Smooth muscle cell (in vitro differentiated cells): Measurements from ENCODE around the gene DCST1. TPM values are rescaled to one million over a fixed set of nuclear protein-coding genes. Genes with fewer than 3 reads are reported as not detected.

Source experiments
- DNase-seq: peaks from one replicate; lab custom pipeline; 2025; ENCODE audit not compliant: unreplicated experiment; lab: John Stamatoyannopoulos, UW
- H2AFZ ChIP-seq: fragments of 200-600 bp; sonication (generic); 2 replicates; pipeline ENCODE4 v1.6.0; 2016; ENCODE audit warnings: antibody characterized with exemption, low read depth, mild to moderate bottlenecking
- H3F3A ChIP-seq: fragments of 200-600 bp; sonication (generic); 2 replicates; pipeline ENCODE4 v1.6.0; 2017; ENCODE audit warnings: antibody characterized with exemption, low read depth
- H3K27ac ChIP-seq: fragments of 200-600 bp; sonication (generic); 2 replicates; pipeline ENCODE4 v1.5.1; 2016; ENCODE audit warnings: low read depth, mild to moderate bottlenecking
- H3K27me3 ChIP-seq: fragments of 200-600 bp; sonication (generic); 2 replicates; pipeline ENCODE4 v1.6.1; 2016; ENCODE audit warnings: low read depth, mild to moderate bottlenecking
- H3K36me3 ChIP-seq: fragments of 200-600 bp; sonication (generic); 2 replicates; pipeline ENCODE4 v1.5.1; 2016; ENCODE audit warnings: low read depth
- H3K4me1 ChIP-seq: fragments of 200-600 bp; sonication (generic); 2 replicates; pipeline ENCODE4 v1.5.1; 2016; ENCODE audit warnings: low read depth
- H3K4me2 ChIP-seq: fragments of 200-600 bp; sonication (generic); 2 replicates; pipeline ENCODE4 v1.6.0; 2016; ENCODE audit warnings: mild to moderate bottlenecking
- H3K4me3 ChIP-seq: fragments of 200-600 bp; sonication (generic); 2 replicates; pipeline ENCODE4 v1.5.1; 2016; ENCODE audit warnings: mild to moderate bottlenecking
- H3K79me2 ChIP-seq: fragments of 200-600 bp; sonication (generic); 2 replicates; pipeline ENCODE4 v1.6.0; 2016; ENCODE audit warnings: low read depth, mild to moderate bottlenecking
- H3K9ac ChIP-seq: fragments of 200-600 bp; sonication (generic); 2 replicates; pipeline ENCODE4 v1.6.0; 2016; ENCODE audit warnings: low read depth
- H3K9me3 ChIP-seq: fragments of 200-600 bp; sonication (generic); replicated peaks from 2 replicates; pipeline ENCODE4 v1.5.1; 2016; ENCODE audit warnings: low read depth
- H4K20me1 ChIP-seq: fragments of 200-600 bp; sonication (generic); 2 replicates; pipeline ENCODE4 v1.6.0; 2016; ENCODE audit warnings: low read depth
- CTCF ChIP-seq: fragments of 200-600 bp; sonication (generic); IDR thresholded peaks from 2 replicates; pipeline ENCODE4 v1.5.1; 2017; ENCODE audit warnings: borderline replicate concordance, mild to moderate bottlenecking, antibody characterized with exemption; ENCODE audit not compliant: insufficient read depth, poor library complexity, severe bottlenecking
- WGBS: methylation state at CpG from one replicate; pipeline ENCODE4 v1.1.7; 2016; ENCODE audit warnings: low lambda C conversion rate; 5-methylcytosine and 5-hydroxymethylcytosine counted together
- polyA plus RNA-seq: library from polyadenylated mRNA; unstranded; fragments of >200 nt; fragmentation: Nextera tagmentation; extraction: Ambion mirVana; gene quantifications from 2 replicates; pipeline ENCODE4 v1.2.1, GENCODE V29; 2016
- total RNA-seq: library from RNA; depleted of rRNA; stranded (reverse); fragments of >200 nt; gene quantifications from 2 replicates; pipeline ENCODE4 v1.2.3, GENCODE V29; 2014

Gene DCST1
- total and polyA plus RNA-seq, 2 experiments from 2014 or later = not detected

DNA sequence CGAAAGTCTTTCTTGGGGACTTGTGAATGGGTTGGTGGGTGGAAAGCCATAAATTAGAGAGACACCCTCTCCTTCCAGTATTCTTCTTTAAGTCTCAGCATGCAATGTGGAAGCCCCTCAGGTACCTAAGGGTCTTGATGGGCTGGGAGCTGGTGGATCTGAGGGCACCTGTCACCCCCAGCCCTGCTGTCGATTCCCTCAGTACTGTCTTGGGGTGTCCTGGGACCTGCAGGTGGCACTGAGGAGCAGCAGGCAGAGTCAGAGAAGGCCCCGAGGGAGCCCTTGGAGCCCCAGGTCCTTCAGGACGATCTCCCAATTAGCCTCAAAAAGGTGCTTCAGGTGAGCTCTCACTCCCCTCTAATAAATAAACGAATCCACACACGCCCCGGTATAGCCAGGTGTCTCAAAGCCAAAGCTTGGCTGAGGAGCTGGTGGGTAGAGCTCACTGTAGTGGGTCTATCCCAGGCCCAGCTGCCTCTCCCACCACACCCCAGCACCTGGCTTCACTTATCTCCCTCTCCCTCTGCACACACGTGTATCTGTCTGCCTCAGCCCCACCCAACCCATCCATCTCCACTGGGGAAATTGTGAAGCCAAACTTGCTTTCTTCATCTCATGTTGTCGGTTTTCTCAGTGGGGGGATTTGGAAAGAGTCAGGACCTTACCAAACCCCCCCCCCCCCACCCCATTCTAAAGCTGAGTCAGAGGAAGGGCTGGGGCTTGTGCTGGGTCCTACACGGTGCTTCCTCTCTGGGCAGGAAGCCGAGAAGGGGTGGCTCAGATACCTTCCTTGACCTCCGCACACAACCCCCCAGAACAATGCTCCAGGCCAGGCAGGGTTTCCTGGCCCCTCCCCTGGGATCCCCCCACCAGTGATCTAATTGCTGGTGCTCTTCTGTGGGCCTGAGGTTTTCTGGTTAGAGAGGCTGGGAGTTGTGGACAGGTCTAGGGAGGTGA lies 19.1 kb downstream of the DCST1 start:
- no peak overlapping the region for H2AFZ ChIP-seq
- H3K36me3 ChIP-seq = no peaks in the 10 kb centered on the region
- H3K4me3 ChIP-seq = peak overlapping the region; percentile 85
- H3K9ac ChIP-seq = no peak overlapping the region
- no peak for DNase-seq
- peaks cover 9% of the 10 kb centered on the region for H3F3A ChIP-seq
- peaks cover 21% of the 10 kb centered on the region for H3K4me1 ChIP-seq
- no peaks in the 10 kb centered on the region for H3K9me3 ChIP-seq
- peaks cover 5% of the 10 kb centered on the region for H3K27me3 ChIP-seq
- WGBS = 84% methylated on average over 12 of the region's 12 CpGs
- no peak for TF ChIP-seq CTCF
- no peaks in the 10 kb centered on the region for H3K79me2 ChIP-seq
- H3K4me2 ChIP-seq = peak overlapping the region; percentile 90
- H4K20me1 ChIP-seq = no peaks in the 10 kb centered on the region
- H3K27ac ChIP-seq = no peak overlapping the region

DNA sequence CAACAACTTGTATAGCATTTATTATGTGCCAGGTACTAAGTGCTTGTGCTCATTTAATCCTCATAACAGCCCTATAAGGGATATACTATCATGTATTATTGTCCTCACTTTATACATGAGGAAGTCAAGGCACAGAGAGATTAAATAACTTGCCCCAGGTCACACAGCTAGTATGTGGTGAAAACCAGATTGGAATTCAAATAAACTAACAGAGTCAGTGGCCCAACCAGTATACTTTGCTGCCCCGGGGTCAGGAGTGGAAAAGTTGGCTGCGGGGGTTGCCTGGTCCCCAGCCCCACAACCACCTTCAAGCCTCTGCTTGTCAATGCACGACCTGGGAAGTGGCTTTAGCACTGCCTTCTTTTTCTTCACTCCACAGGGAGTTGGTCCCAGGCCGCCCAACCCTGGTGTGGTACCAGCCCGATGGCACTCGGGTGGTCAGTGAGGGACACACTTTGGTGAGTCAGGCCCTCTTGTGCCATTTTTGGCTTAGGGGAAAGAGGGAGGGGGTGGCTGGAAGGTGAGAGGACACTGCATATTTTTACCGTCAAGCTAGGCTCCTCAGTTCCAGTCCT lies 20.0 kb downstream of the DCST1 start:
- DNase-seq = no peak
- Histone ChIP-seq H3K27ac (no peak overlapping the region), H3K36me3 (no peaks in the 10 kb centered on the region), H3F3A (peaks cover 9% of the 10 kb centered on the region), H3K79me2 (no peaks in the 10 kb centered on the region), H3K9ac (no peak overlapping the region), H2AFZ (no peak overlapping the region), H3K4me2 (no peak overlapping the region), H4K20me1 (no peaks in the 10 kb centered on the region), H3K4me3 (no peak overlapping the region), H3K9me3 (no peaks in the 10 kb centered on the region), H3K4me1 (peaks cover 21% of the 10 kb centered on the region), H3K27me3 (peaks cover 5% of the 10 kb centered on the region)
- 77% methylated on average over 7 of the region's 7 CpGs for WGBS
- TF ChIP-seq CTCF = no peak

- Histone ChIP-seq H3K4me1 (peaks cover 8% of the 10 kb centered on the region), H3K9me3 (no peaks in the 10 kb centered on the region), H3K4me3 (no peak overlapping the region), H3K27ac (no peak overlapping the region), H3K79me2 (no peaks in the 10 kb centered on the region), H4K20me1 (no peaks in the 10 kb centered on the region), H3K36me3 (no peaks in the 10 kb centered on the region), H3K27me3 (peaks cover 4% of the 10 kb centered on the region), H2AFZ (no peak overlapping the region), H3F3A (no peaks in the 10 kb centered on the region), H3K4me2 (no peak overlapping the region), H3K9ac (no peak overlapping the region)
- 94% methylated on average over 8 of the region's 8 CpGs for WGBS
- TF ChIP-seq CTCF = no peak
- no peak for DNase-seq
These were observed 23.5 kb downstream of the DCST1 start for GRCh38 chr1:155057104-155057503.
